Fibroblast of skin of abdomen (primary cell): Measurements from ENCODE around the gene VPS52.
A peak's percentile ranks its signal among the peaks of the same experiment; 100 is the strongest.
"Not testable (repeated sequence)": the region's sequence is repeated elsewhere in the genome, so short reads cannot be mapped to it uniquely, and the experiment has no call there.

ENCODE experiments used
- DNase-seq: peaks from one replicate; pipeline ENCODE4 v3.0.0-alpha.2; 2013

Gene VPS52

GRCh38 chr6:33301877-33302276 lies 30.2 kb upstream of the VPS52 start:
- no peak for DNase-seq

GRCh38 chr6:33299237-33299944 lies 27.7 kb upstream of the VPS52 start:
- DNase-seq: peak; percentile 93

- peak; percentile 62 for DNase-seq
These were observed 27.1 kb upstream of the VPS52 start, which contains the start of gene RGL2 for GRCh38 chr6:33298773-33299236. TSS of gene RGL2 (minus strand) at chr6:33298942. CDS start at chr6:33298610, 332 bp downstream.

GRCh38 chr6:33297956-33298772 lies 26.5 kb upstream of the VPS52 start:
- peak; percentile 73 for DNase-seq

- DNase-seq: no peak
These were observed 25.8 kb upstream of the VPS52 start for GRCh38 chr6:33297406-33297955.

- DNase-seq: no peak
These were observed 25.2 kb upstream of the VPS52 start for GRCh38 chr6:33296797-33297405.

- DNase-seq: no peak
These were observed 24.1 kb upstream of the VPS52 start for GRCh38 chr6:33295621-33296369.

- no peak for DNase-seq
These were observed 22.6 kb upstream of the VPS52 start for GRCh38 chr6:33294086-33294823.

GRCh38 chr6:33292996-33293682 lies 21.5 kb upstream of the VPS52 start:
- no peak for DNase-seq

GRCh38 chr6:33290459-33290858 lies 18.8 kb upstream of the VPS52 start:
- no peak for DNase-seq

- DNase-seq: no peak
These were observed 18.2 kb upstream of the VPS52 start for GRCh38 chr6:33289784-33290315.

- DNase-seq: peak; percentile 87
These were observed 17.5 kb upstream of the VPS52 start, which contains the start of the genes PFDN6 and WDR46 for GRCh38 chr6:33288921-33289783. TSS of gene PFDN6 (plus strand) at chr6:33289601. CDS start at chr6:33289857, 256 bp downstream. TSS of gene WDR46 (minus strand) at chr6:33289239. CDS start at chr6:33289170, 69 bp downstream.

- no peak for DNase-seq
These were observed 16.7 kb upstream of the VPS52 start for GRCh38 chr6:33288141-33288920.

- no peak for DNase-seq
These were observed 15.6 kb upstream of the VPS52 start for GRCh38 chr6:33286946-33287914.

- not testable (repeated sequence) for DNase-seq
These were observed 13.5 kb upstream of the VPS52 start for GRCh38 chr6:33285214-33285613.

- DNase-seq: no peak
These were observed 8.9 kb upstream of the VPS52 start for GRCh38 chr6:33280539-33280938.

- peak; percentile 38 for DNase-seq
These were observed 8.4 kb upstream of the VPS52 start for GRCh38 chr6:33279971-33280511.
